IMR-90 (cell line): Measurements from ENCODE around the gene RYR3. TPM values are rescaled to one million over a fixed set of nuclear protein-coding genes. Genes with fewer than 3 reads are reported as not detected.

ENCODE experiments used
- ATAC-seq: fragments of 200-7000 bp; cut with Tn5 transposase; 2 replicates; pipeline ENCODE4 v1.9.1; 2020; ENCODE audit warnings: low read depth, mild to moderate bottlenecking, moderate library complexity
- BruUV-seq: library from RNA; stranded (reverse); fragments of 400-500 nt; replicated peaks from 2 replicates; lab custom pipeline; 2021; lab: Mats Ljungman, UMichigan
- CTCF ChIA-PET: fragments of 300-600 bp; formaldehyde crosslinking; extraction: SDS; loops from one replicate; lab custom pipeline; 2021; ENCODE audit warnings: antibody characterized with exemption; lab: Yijun Ruan, JAX
- POLR2A ChIA-PET: fragments of 300-600 bp; sonication (Branson Sonifier 250); formaldehyde crosslinking; loops from one replicate; lab custom pipeline; 2022; ENCODE audit warnings: antibody characterized with exemption; ENCODE audit not compliant: unreplicated experiment; lab: Charles Lee
- DNase-seq: peaks from one replicate; pipeline ENCODE4 v3.0.0; 2013
- H2AFZ ChIP-seq: replicated peaks from 2 replicates; pipeline ENCODE3; 2013; ENCODE audit warnings: low read length, mild to moderate bottlenecking; ENCODE audit not compliant: poor library complexity
- H2AK5ac ChIP-seq: 2 replicates; pipeline ENCODE4 v1.6.1; 2013; ENCODE audit warnings: low read depth, low read length, inconsistent platforms
- H2AK9ac ChIP-seq: replicated peaks from 2 replicates; pipeline ENCODE3; 2013; ENCODE audit warnings: mild to moderate bottlenecking, low read depth, low read length, moderate library complexity; ENCODE audit not compliant: poor library complexity
- H2BK120ac ChIP-seq: 2 replicates; pipeline ENCODE4 v1.6.1; 2013; ENCODE audit warnings: low read depth, low read length, inconsistent platforms
- H2BK15ac ChIP-seq: 3 replicates; pipeline ENCODE4 v1.6.1; 2013; ENCODE audit warnings: low read depth, low read length, inconsistent platforms
- H2BK20ac ChIP-seq: 2 replicates; pipeline ENCODE4 v1.6.1; 2013; ENCODE audit warnings: low read depth, mild to moderate bottlenecking, inconsistent platforms, low read length, moderate library complexity
- H2BK5ac ChIP-seq: 2 replicates; pipeline ENCODE4 v1.6.1; 2013; ENCODE audit warnings: mild to moderate bottlenecking, low read depth, low read length, inconsistent platforms; ENCODE audit not compliant: poor library complexity, severe bottlenecking
- H3K14ac ChIP-seq: replicated peaks from 2 replicates; pipeline ENCODE4 v1.6.1; 2013; ENCODE audit warnings: low read depth, low read length, inconsistent platforms
- H3K18ac ChIP-seq: 2 replicates; pipeline ENCODE4 v1.6.1; 2013; ENCODE audit warnings: low read depth, low read length, control low read depth
- H3K23ac ChIP-seq: 2 replicates; pipeline ENCODE4 v1.6.1; 2013; ENCODE audit warnings: low read depth, low read length, inconsistent platforms
- H3K27ac ChIP-seq: 2 replicates; pipeline ENCODE4 v1.5.1; 2013; ENCODE audit warnings: mild to moderate bottlenecking, control low read depth, low read length; ENCODE audit not compliant: insufficient read depth
- H3K27me3 ChIP-seq: 2 replicates; pipeline ENCODE4 v1.6.1; 2013; ENCODE audit warnings: low read length; ENCODE audit not compliant: control insufficient read depth, insufficient read depth
- H3K36me3 ChIP-seq: 2 replicates; pipeline ENCODE4 v1.6.1; 2013; ENCODE audit warnings: low read length, mixed read lengths; ENCODE audit not compliant: control insufficient read depth, insufficient read depth
- H3K4ac ChIP-seq: 2 replicates; pipeline ENCODE4 v1.6.1; 2013; ENCODE audit warnings: low read depth, low read length, inconsistent platforms
- H3K4me1 ChIP-seq: 2 replicates; pipeline ENCODE4 v1.6.1; 2013; ENCODE audit warnings: low read length, mixed read lengths; ENCODE audit not compliant: control insufficient read depth, insufficient read depth
- H3K4me2 ChIP-seq: 2 replicates; pipeline ENCODE4 v1.6.1; 2013; ENCODE audit warnings: low read depth, mild to moderate bottlenecking, control low read depth, low read length, moderate library complexity
- H3K4me3 ChIP-seq: 2 replicates; pipeline ENCODE4 v1.5.1; 2013; ENCODE audit warnings: low read depth, mild to moderate bottlenecking, control low read depth, low read length, moderate library complexity; ENCODE audit not compliant: insufficient read depth
- H3K56ac ChIP-seq: 2 replicates; pipeline ENCODE4 v1.6.1; 2013; ENCODE audit warnings: low read length, inconsistent platforms; ENCODE audit not compliant: insufficient read depth; ENCODE audit errors: extremely low read depth
- H3K79me1 ChIP-seq, 2 experiments: 2 replicates each; pipeline ENCODE4 v1.6.1; 2013; ENCODE audit warnings: low read length in 2 of 2, inconsistent platforms in 1 of 2, low read depth in 1 of 2
- H3K9ac ChIP-seq: 2 replicates; pipeline ENCODE4 v1.6.1; 2013; ENCODE audit warnings: low read depth, low read length, control low read depth
- H3K9me1 ChIP-seq: 2 replicates; pipeline ENCODE4 v1.6.1; 2013; ENCODE audit warnings: low read length, inconsistent platforms; ENCODE audit not compliant: insufficient read depth
- H3K9me3 ChIP-seq: 2 replicates; pipeline ENCODE4 v1.6.1; 2013; ENCODE audit warnings: low read length; ENCODE audit not compliant: control insufficient read depth, insufficient read depth
- H4K20me1 ChIP-seq: 2 replicates; pipeline ENCODE4 v1.6.1; 2013; ENCODE audit warnings: low read length, inconsistent platforms; ENCODE audit not compliant: insufficient read depth
- H4K5ac ChIP-seq: 2 replicates; pipeline ENCODE4 v1.6.1; 2013; ENCODE audit warnings: mild to moderate bottlenecking, low read depth, low read length, control low read depth
- H4K8ac ChIP-seq, 2 experiments: 2 replicates each; pipeline ENCODE4 v1.6.1; 2013; ENCODE audit warnings: low read depth in 2 of 2, low read length in 2 of 2, control low read depth in 1 of 2, inconsistent platforms in 1 of 2
- H4K91ac ChIP-seq: 2 replicates; pipeline ENCODE4 v1.6.1; 2013; ENCODE audit warnings: low read depth, low read length, inconsistent platforms; ENCODE audit not compliant: insufficient read depth
- BHLHE40 ChIP-seq: fragments of 150-350 bp; IDR thresholded peaks from 2 replicates; pipeline ENCODE4 v1.6.1; 2016; ENCODE audit warnings: mild to moderate bottlenecking, low read depth, low read length
- CEBPB ChIP-seq: IDR thresholded peaks from 2 replicates; pipeline ENCODE4 v1.6.1; 2012; ENCODE audit warnings: low read depth, low read length, improper control_type of control experiment
- CHD1 ChIP-seq: IDR thresholded peaks from 2 replicates; pipeline ENCODE4 v1.6.1; 2012; ENCODE audit warnings: low read depth, low read length, improper control_type of control experiment
- FOS ChIP-seq: fragments of 150-350 bp; IDR thresholded peaks from 2 replicates; pipeline ENCODE4 v1.6.1; 2016; ENCODE audit warnings: low read depth, low read length
- MAFK ChIP-seq: IDR thresholded peaks from 2 replicates; pipeline ENCODE4 v1.6.1; 2012; ENCODE audit warnings: low read depth, low read length, improper control_type of control experiment
- MAZ ChIP-seq: IDR thresholded peaks from 2 replicates; pipeline ENCODE4 v1.6.1; 2012; ENCODE audit warnings: low read depth, mild to moderate bottlenecking, low read length, improper control_type of control experiment, moderate library complexity, borderline replicate concordance
- MXI1 ChIP-seq: IDR thresholded peaks from 2 replicates; pipeline ENCODE4 v1.6.1; 2012; ENCODE audit warnings: low read depth, mild to moderate bottlenecking, low read length, moderate library complexity, borderline replicate concordance
- NFE2L2 ChIP-seq: fragments of 150-350 bp; IDR thresholded peaks from 2 replicates; pipeline ENCODE4 v1.6.1; 2016; ENCODE audit warnings: low read depth, mild to moderate bottlenecking, low read length
- POLR2A ChIP-seq: IDR thresholded peaks from 2 replicates; pipeline ENCODE4 v1.6.1; 2012; ENCODE audit warnings: mild to moderate bottlenecking, low read depth, low read length
- RAD21 ChIP-seq: IDR thresholded peaks from 2 replicates; pipeline ENCODE4 v1.6.1; 2012; ENCODE audit warnings: low read length, improper control_type of control experiment
- RCOR1 ChIP-seq: IDR thresholded peaks from 2 replicates; pipeline ENCODE4 v1.6.1; 2012; ENCODE audit warnings: mild to moderate bottlenecking, low read length, improper control_type of control experiment; ENCODE audit not compliant: insufficient replicate concordance
- RFX5 ChIP-seq: IDR thresholded peaks from 2 replicates; pipeline ENCODE4 v1.8.0; 2012; ENCODE audit warnings: low read depth, mild to moderate bottlenecking, low read length, moderate library complexity
- SMC3 ChIP-seq: fragments of 150-350 bp; IDR thresholded peaks from 2 replicates; pipeline ENCODE4 v1.6.1; 2016; ENCODE audit warnings: low read depth, mild to moderate bottlenecking, antibody characterized with exemption, low read length, moderate library complexity
- WGBS, 2 experiments: methylation state at CpG; one replicate each; pipeline versions ENCODE4 v1.1.5 to v1.1.7; 2013; ENCODE audit warnings: missing lambda C conversion rate in 2 of 2; ENCODE audit not compliant: insufficient read length in 1 of 2; ENCODE audit errors: extremely low coverage in 2 of 2; 5-methylcytosine and 5-hydroxymethylcytosine counted together
- dilution Hi-C: fragments of 300-500 bp; cut with HindIII; formaldehyde crosslinking; loops from one replicate; pipeline ENCODE4 v1.14.3; 2018; ENCODE audit warnings: low sequenced_read_pairs; ENCODE audit not compliant: unreplicated experiment
- in situ Hi-C: fragments of 300-500 bp; cut with MboI; formaldehyde crosslinking; loops from 3 replicates; pipeline ENCODE4 v1.14.3; 2019; ENCODE audit warnings: low sequenced_read_pairs, inconsistent platforms, mixed read lengths
- intact Hi-C: fragments of 100-400 bp; cut with micrococcal nuclease; formaldehyde crosslinking; loops from 2 replicates; pipeline ENCODE4 v1.10.0; 2022
- polyA plus RNA-seq, 3 experiments: library from polyadenylated mRNA; depleted of rRNA; stranded (reverse); fragments of >200 nt; gene quantifications; 2 replicates each; pipeline ENCODE4 v1.2.3, GENCODE V29; 2012; ENCODE audit warnings: low replicate concordance in 1 of 3
- total RNA-seq: library from RNA; depleted of rRNA; stranded (reverse); fragments of >200 nt; gene quantifications from 2 replicates; pipeline ENCODE4 v1.2.3, GENCODE V29; 2012
- TF ChIP-seq, protein P1 (sequence below): conservative IDR thresholded peaks from 2 replicates; pipeline ENCODE4 v1.5.1; 2012; ENCODE audit warnings: mild to moderate bottlenecking, low read depth, low read length, improper control_type of control experiment
- TF ChIP-seq, protein P2 (sequence below): fragments of 150-350 bp; IDR thresholded peaks from 2 replicates; pipeline ENCODE4 v1.6.1; 2016; ENCODE audit warnings: low read depth, mild to moderate bottlenecking, low read length, moderate library complexity, borderline replicate concordance
- TF ChIP-seq, protein P3 (sequence below): fragments of 150-350 bp; IDR thresholded peaks from 2 replicates; pipeline ENCODE4 v1.6.1; 2017; ENCODE audit warnings: mild to moderate bottlenecking, antibody characterized with exemption, low read length, low read depth

RYR3 gene
- total and polyA plus RNA-seq, 2 of the 4 experiments (the other 2 are of a cell fraction), result 0.18 TPM; not detected in 1

DNA sequence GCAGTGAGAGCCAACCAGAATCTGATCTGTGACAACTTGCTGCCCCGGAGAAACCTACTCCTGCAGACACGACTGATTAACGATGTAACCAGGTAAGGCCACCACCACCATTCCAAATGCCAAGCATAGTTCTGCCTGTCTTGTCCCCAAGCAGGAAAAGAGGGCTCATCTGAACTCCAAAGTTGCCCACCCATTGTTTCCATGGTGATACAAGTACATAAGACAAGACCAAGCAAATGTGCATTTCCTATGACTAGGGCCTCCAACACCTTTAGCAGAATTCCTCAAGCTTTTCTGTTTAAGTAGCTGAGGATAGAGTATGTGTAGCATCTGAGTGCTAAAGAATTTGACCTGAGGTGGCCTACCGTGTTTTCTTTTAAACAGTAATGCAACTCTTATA, 290.7 kb downstream of the RYR3 start:
- H3K4me3 ChIP-seq, result no peak overlapping the region
- no peak overlapping the region for H3K23ac ChIP-seq
- no peak overlapping the region for H4K5ac ChIP-seq
- H3K9ac ChIP-seq, result no peak overlapping the region
- BruUV-seq, result no TSS peak
- no peaks in the 10 kb centered on the region for H4K20me1 ChIP-seq
- dilution Hi-C loops (no loop called here), in situ Hi-C loops (no loop called here), intact Hi-C loops (no loop called here)
- H2BK20ac ChIP-seq, result no peak overlapping the region
- no peaks in the 10 kb centered on the region for H3K9me1 ChIP-seq
- no peak overlapping the region for H3K4me2 ChIP-seq
- no peak overlapping the region for H4K91ac ChIP-seq
- H3K9me3 ChIP-seq, result no peaks in the 10 kb centered on the region
- H2AK5ac ChIP-seq, result no peak overlapping the region
- H3K56ac ChIP-seq, result no peak overlapping the region
- no peak overlapping the region for H2BK15ac ChIP-seq
- H3K27ac ChIP-seq, result no peak overlapping the region
- ChIA-PET CTCF (no interaction called here), POLR2A (no interaction called here)
- no peak for ATAC-seq
- H4K8ac ChIP-seq, result no peak overlapping the region
- H3K79me1 ChIP-seq, result no peaks in the 10 kb centered on the region
- no peak overlapping the region for H3K14ac ChIP-seq
- H3K4ac ChIP-seq, result no peak overlapping the region
- 55% methylated on average over 2 of the region's 4 CpGs; no CpG with 5 or more reads in 1 of the 2 experiments for WGBS, 2 experiments
- no peak overlapping the region for H2AK9ac ChIP-seq
- H3K27me3 ChIP-seq, result no peaks in the 10 kb centered on the region
- no peak overlapping the region for H2BK120ac ChIP-seq
- no peaks in the 10 kb centered on the region for H3K4me1 ChIP-seq
- H3K18ac ChIP-seq, result no peak overlapping the region
- TF ChIP-seq SMC3 (no peak), BHLHE40 (no peak), MXI1 (no peak), CHD1 (no peak), MAZ (no peak), RAD21 (no peak), MAFK (no peak), CEBPB (no peak), RCOR1 (no peak), POLR2A (no peak), RFX5 (no peak), NFE2L2 (no peak), FOS (no peak)
- TF ChIP-seq, protein P1, sequence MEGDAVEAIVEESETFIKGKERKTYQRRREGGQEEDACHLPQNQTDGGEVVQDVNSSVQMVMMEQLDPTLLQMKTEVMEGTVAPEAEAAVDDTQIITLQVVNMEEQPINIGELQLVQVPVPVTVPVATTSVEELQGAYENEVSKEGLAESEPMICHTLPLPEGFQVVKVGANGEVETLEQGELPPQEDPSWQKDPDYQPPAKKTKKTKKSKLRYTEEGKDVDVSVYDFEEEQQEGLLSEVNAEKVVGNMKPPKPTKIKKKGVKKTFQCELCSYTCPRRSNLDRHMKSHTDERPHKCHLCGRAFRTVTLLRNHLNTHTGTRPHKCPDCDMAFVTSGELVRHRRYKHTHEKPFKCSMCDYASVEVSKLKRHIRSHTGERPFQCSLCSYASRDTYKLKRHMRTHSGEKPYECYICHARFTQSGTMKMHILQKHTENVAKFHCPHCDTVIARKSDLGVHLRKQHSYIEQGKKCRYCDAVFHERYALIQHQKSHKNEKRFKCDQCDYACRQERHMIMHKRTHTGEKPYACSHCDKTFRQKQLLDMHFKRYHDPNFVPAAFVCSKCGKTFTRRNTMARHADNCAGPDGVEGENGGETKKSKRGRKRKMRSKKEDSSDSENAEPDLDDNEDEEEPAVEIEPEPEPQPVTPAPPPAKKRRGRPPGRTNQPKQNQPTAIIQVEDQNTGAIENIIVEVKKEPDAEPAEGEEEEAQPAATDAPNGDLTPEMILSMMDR, result no peak
- TF ChIP-seq, protein P2, sequence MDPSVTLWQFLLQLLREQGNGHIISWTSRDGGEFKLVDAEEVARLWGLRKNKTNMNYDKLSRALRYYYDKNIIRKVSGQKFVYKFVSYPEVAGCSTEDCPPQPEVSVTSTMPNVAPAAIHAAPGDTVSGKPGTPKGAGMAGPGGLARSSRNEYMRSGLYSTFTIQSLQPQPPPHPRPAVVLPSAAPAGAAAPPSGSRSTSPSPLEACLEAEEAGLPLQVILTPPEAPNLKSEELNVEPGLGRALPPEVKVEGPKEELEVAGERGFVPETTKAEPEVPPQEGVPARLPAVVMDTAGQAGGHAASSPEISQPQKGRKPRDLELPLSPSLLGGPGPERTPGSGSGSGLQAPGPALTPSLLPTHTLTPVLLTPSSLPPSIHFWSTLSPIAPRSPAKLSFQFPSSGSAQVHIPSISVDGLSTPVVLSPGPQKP, result no peak
- TF ChIP-seq, protein P3, sequence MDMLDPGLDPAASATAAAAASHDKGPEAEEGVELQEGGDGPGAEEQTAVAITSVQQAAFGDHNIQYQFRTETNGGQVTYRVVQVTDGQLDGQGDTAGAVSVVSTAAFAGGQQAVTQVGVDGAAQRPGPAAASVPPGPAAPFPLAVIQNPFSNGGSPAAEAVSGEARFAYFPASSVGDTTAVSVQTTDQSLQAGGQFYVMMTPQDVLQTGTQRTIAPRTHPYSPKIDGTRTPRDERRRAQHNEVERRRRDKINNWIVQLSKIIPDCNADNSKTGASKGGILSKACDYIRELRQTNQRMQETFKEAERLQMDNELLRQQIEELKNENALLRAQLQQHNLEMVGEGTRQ, result no peak
- no peak overlapping the region for H2AFZ ChIP-seq
- no peaks in the 10 kb centered on the region for H3K36me3 ChIP-seq
- H2BK5ac ChIP-seq, result no peak overlapping the region
- no peak for DNase-seq
